HL-60 (cell line): ENCODE measurements around the gene KBTBD3.

Source experiments
- DNase-seq, 2 experiments: peaks; one replicate each; pipeline ENCODE4 v3.0.0-alpha.2; 2010 to 2020; ENCODE audit warnings: low read depth in 1 of 2, low spot score in 1 of 2
- H3K27ac ChIP-seq: fragments of 250-450 bp; sonication (Bioruptor Pico); replicated peaks from 2 replicates; pipeline ENCODE4 v1.5.1; 2020; ENCODE audit warnings: mild to moderate bottlenecking, moderate library complexity
- H3K27me3 ChIP-seq: fragments of 250-450 bp; sonication (Bioruptor Pico); 2 replicates; pipeline ENCODE4 v1.5.1; 2021; ENCODE audit warnings: mild to moderate bottlenecking, moderate library complexity; ENCODE audit not compliant: insufficient read depth, poor library complexity, severe bottlenecking
- H3K4me3 ChIP-seq: replicated peaks from 2 replicates; pipeline ENCODE4 v1.5.1; 2011; ENCODE audit warnings: mild to moderate bottlenecking, control low read depth, low read length; ENCODE audit not compliant: insufficient read depth
- GABPA ChIP-seq: IDR thresholded peaks from 2 replicates; pipeline ENCODE4 v1.6.1; 2012; ENCODE audit warnings: low read depth
- POLR2AphosphoS5 ChIP-seq: IDR thresholded peaks from 2 replicates; pipeline ENCODE4 v1.6.1; 2012; ENCODE audit warnings: low read depth
- SPI1 ChIP-seq: IDR thresholded peaks from 2 replicates; pipeline ENCODE4 v1.6.1; 2012; ENCODE audit warnings: low read depth, mild to moderate bottlenecking, borderline replicate concordance
- TF ChIP-seq, protein P1 (sequence below): IDR thresholded peaks from one replicate; pipeline ENCODE4 v1.5.1; 2011; ENCODE audit warnings: low read length, control low read depth, inconsistent platforms; ENCODE audit not compliant: insufficient read depth
- TF ChIP-seq, protein P2 (sequence below): IDR thresholded peaks from 2 replicates; pipeline ENCODE4 v1.6.1; 2012; ENCODE audit warnings: low read depth; ENCODE audit not compliant: insufficient replicate concordance

Gene KBTBD3

DNA sequence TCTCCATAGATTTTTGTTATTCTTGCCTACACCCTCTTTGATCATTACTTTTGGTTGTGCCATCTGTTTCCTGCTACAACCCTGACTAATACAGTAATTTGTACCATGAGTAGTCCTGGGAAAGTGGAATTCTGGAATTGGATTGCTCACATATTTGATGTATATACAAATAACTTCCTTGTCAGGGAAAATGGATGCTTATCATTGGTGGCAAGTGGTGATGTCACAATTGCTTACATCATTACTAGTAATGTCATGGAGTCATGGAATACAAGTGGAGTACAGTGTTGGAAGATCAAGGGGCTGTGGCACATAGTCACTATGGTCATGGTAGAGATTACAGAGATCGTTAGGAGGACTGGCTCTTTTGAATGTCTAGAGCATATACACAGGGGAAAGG lies 24.7 kb upstream of the KBTBD3 start:
- Histone ChIP-seq H3K27me3 (no peaks in the 10 kb centered on the region), H3K4me3 (no peak overlapping the region), H3K27ac (no peak overlapping the region)
- TF ChIP-seq, protein P1, sequence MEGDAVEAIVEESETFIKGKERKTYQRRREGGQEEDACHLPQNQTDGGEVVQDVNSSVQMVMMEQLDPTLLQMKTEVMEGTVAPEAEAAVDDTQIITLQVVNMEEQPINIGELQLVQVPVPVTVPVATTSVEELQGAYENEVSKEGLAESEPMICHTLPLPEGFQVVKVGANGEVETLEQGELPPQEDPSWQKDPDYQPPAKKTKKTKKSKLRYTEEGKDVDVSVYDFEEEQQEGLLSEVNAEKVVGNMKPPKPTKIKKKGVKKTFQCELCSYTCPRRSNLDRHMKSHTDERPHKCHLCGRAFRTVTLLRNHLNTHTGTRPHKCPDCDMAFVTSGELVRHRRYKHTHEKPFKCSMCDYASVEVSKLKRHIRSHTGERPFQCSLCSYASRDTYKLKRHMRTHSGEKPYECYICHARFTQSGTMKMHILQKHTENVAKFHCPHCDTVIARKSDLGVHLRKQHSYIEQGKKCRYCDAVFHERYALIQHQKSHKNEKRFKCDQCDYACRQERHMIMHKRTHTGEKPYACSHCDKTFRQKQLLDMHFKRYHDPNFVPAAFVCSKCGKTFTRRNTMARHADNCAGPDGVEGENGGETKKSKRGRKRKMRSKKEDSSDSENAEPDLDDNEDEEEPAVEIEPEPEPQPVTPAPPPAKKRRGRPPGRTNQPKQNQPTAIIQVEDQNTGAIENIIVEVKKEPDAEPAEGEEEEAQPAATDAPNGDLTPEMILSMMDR = no peak
- TF ChIP-seq GABPA = no peak
- TF ChIP-seq SPI1 = no peak
- TF ChIP-seq, protein P2, sequence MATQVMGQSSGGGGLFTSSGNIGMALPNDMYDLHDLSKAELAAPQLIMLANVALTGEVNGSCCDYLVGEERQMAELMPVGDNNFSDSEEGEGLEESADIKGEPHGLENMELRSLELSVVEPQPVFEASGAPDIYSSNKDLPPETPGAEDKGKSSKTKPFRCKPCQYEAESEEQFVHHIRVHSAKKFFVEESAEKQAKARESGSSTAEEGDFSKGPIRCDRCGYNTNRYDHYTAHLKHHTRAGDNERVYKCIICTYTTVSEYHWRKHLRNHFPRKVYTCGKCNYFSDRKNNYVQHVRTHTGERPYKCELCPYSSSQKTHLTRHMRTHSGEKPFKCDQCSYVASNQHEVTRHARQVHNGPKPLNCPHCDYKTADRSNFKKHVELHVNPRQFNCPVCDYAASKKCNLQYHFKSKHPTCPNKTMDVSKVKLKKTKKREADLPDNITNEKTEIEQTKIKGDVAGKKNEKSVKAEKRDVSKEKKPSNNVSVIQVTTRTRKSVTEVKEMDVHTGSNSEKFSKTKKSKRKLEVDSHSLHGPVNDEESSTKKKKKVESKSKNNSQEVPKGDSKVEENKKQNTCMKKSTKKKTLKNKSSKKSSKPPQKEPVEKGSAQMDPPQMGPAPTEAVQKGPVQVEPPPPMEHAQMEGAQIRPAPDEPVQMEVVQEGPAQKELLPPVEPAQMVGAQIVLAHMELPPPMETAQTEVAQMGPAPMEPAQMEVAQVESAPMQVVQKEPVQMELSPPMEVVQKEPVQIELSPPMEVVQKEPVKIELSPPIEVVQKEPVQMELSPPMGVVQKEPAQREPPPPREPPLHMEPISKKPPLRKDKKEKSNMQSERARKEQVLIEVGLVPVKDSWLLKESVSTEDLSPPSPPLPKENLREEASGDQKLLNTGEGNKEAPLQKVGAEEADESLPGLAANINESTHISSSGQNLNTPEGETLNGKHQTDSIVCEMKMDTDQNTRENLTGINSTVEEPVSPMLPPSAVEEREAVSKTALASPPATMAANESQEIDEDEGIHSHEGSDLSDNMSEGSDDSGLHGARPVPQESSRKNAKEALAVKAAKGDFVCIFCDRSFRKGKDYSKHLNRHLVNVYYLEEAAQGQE = no peak
- TF ChIP-seq POLR2AphosphoS5 = no peak
- no peak for DNase-seq

DNA sequence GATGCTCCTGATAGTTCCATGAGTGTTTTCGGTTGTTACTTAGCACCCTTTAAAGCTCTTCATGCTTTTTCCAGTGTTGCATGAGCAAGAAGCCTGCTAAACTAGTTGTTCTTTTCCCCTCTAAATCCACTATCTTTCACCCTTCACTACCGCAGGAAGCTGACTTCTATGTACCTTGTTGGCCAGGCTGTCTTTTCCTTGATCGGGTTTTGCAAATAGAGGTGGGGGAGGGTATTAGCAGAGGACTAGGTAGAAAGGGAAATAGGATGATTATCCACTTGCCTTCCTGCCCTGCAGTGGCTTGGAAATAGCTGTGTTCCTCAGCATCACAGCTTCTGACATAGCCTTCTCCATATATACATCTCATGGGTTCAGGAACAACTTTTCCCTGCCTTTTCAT lies 24.2 kb upstream of the KBTBD3 start:
- H3K4me3 ChIP-seq = no peak overlapping the region
- TF ChIP-seq POLR2AphosphoS5 = no peak
- TF ChIP-seq GABPA = no peak
- TF ChIP-seq, protein P2 = no peak
- TF ChIP-seq SPI1 = no peak

DNA sequence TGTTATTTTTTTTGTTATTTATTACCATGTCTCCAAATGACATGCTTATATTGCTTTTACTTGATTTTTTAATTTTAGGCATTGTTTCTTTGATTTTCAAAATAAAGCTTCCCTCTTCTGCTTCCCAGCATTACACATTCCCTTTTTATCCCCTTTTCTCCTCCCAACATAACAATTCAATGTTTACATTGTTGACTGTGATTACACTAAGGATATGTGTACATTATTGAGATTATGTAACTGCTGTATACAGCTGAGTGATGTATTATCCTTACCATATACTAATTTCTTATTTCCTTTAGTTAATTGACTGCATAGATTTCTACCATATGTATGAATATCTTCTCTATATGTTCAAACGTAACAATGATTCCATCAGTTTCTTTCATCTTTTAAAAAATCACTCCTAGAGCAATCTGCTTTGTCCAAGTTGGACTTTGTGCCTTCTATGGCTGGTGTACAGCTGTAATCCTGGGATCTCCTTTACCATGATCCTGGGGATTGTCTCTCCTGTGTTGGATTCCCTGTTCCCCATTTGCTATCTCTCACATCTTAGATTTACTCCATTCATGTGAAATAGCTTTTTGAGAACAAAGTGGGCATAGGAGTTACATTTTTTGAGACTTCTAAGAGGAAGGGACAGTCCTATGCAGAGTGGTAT lies 21.9 kb upstream of the KBTBD3 start:
- Histone ChIP-seq H3K27me3 (no peaks in the 10 kb centered on the region), H3K4me3 (no peak overlapping the region), H3K27ac (no peak overlapping the region)
- no peak for DNase-seq
- TF ChIP-seq, protein P1 = no peak
- TF ChIP-seq, protein P2 = no peak
- no peak for TF ChIP-seq GABPA
- no peak for TF ChIP-seq SPI1
- TF ChIP-seq POLR2AphosphoS5 = no peak

More for the DNA sequence above, 24.2 kb upstream of the KBTBD3 start:
- no peak for DNase-seq
- H3K27ac ChIP-seq = no peak overlapping the region
- no peaks in the 10 kb centered on the region for H3K27me3 ChIP-seq
